Right renal cortex interstitium (tissue), 3 donors: Measurements from ENCODE around the gene AMDHD2. TPM values are rescaled to one million over a fixed set of nuclear protein-coding genes. Genes with fewer than 3 reads are reported as not detected.
"Not testable (repeated sequence)": the region's sequence is repeated elsewhere in the genome, so short reads cannot be mapped to it uniquely, and the experiment has no call there.

Experiments used
- DNase-seq, 3 donors: peaks; one replicate each; pipeline ENCODE4 v3.0.0-alpha.2; 2013; ENCODE audit warnings: low read depth in 3 of 3, low spot score in 2 of 3
- polyA plus RNA-seq, 3 donors: library from polyadenylated mRNA; unstranded; fragments of 120-200 nt; gene quantifications; one replicate each; pipeline ENCODE4 v1.2.1, GENCODE V29; 2013; ENCODE audit not compliant: insufficient read length in 3 of 3

The AMDHD2 gene
- 10 to 100 TPM; 18.6 to 24.0 (median 21.7) TPM for polyA plus RNA-seq

GRCh38 chr16:2520097-2520783 is at the start of gene AMDHD2:
Gene AMDHD2 (plus strand): TSS chr16:2520371. CDS start chr16:2520459, 88 bp downstream.
- DNase-seq = no peak

DNA sequence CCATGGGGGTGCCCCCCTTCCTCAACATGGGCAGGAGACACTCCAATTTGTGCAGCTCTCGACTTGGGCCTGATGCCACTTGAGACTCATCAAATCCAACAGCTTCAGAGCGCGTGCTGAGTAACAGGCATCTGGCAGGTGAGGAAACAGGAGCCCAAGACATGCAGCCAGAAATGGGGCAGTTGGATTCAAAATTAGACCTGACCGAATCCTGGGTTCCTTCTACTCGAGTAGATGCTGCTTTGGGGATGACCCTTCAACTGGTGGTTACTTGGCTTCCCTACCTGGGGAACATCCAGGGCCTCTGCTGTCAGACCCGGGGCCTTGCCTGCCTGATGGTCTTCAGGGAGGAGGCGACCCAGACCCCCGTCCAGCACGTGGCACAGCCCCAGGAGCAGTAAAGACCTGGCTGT is 49.6 kb upstream of the AMDHD2 start:
- DNase-seq = no peak

DNA sequence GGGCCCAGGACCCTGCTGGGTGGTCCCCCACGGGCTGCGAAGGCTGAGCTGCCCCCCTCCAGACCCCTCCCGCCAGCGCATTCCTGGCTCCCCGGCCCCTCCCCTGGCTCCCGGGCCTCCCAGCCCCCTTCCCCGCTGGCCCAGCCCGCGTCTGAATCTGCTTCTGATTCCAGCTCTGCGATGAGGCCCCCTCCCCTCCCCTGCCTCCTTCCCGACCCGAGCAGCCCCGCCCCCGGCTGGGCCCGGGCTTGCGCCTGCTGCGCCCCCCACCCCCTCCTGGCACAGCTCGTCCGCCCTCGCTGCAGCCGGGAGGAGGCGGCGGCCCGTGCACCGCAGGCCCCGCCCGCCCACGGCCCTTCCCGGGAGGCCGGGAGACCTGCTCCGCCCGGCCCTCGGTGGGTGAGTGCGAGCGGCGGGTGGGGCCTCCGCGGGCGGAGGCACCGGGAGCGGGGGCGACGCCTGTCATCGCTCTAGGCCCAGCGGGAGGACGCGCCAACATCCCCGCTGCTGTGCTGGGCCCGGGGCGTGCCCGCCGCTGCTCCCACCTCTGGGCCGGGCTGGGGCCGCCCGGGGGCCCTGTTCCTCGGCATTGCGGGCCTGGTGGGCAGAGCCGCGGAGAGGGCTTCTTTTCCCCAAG is 49.0 kb upstream of the AMDHD2 start, which contains the start of gene NTN3:
TSS of gene NTN3 (plus strand) at position 282 of the 637 bp plus-strand sequence. CDS start 405 bp downstream, outside the sequence.
- no peak for DNase-seq

DNA sequence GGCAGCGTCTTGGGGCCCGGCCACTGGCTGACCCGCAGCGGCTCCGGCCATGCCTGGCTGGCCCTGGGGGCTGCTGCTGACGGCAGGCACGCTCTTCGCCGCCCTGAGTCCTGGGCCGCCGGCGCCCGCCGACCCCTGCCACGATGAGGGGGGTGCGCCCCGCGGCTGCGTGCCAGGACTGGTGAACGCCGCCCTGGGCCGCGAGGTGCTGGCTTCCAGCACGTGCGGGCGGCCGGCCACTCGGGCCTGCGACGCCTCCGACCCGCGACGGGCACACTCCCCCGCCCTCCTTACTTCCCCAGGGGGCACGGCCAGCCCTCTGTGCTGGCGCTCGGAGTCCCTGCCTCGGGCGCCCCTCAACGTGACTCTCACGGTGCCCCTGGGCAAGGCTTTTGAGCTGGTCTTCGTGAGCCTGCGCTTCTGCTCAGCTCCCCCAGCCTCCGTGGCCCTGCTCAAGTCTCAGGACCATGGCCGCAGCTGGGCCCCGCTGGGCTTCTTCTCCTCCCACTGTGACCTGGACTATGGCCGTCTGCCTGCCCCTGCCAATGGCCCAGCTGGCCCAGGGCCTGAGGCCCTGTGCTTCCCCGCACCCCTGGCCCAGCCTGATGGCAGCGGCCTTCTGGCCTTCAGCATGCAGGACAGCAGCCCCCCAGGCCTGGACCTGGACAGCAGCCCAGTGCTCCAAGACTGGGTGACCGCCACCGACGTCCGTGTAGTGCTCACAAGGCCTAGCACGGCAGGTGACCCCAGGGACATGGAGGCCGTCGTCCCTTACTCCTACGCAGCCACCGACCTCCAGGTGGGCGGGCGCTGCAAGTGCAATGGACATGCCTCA is 48.3 kb upstream of the AMDHD2 start:
- no peak for DNase-seq

GRCh38 chr16:2472488-2472864 is 47.7 kb upstream of the AMDHD2 start:
- no peak for DNase-seq

DNA sequence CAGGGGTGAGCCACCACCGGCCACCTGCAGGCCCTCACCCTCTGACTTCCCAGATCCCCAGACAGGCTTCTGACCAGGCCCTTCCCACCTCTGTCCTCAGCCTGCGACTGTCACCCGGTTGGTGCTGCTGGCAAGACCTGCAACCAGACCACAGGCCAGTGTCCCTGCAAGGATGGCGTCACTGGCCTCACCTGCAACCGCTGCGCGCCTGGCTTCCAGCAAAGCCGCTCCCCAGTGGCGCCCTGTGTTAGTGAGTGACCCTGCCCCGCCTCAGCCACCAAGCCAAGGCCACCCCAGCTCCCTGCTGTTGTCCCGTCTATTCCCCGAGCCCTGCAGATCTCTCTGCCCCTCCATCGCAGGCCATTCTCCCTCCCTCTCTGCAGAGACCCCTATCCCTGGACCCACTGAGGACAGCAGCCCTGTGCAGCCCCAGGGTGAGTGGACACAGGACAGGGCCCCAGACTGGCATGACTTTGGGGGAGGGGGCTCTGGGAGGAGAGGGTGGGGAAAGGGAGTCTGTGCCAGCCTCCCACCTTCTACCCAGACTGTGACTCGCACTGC is 47.2 kb upstream of the AMDHD2 start:
- DNase-seq = no peak

- no peak for DNase-seq
Observed at GRCh38 chr16:2473446-2473926, 46.7 kb upstream of the AMDHD2 start.

DNA sequence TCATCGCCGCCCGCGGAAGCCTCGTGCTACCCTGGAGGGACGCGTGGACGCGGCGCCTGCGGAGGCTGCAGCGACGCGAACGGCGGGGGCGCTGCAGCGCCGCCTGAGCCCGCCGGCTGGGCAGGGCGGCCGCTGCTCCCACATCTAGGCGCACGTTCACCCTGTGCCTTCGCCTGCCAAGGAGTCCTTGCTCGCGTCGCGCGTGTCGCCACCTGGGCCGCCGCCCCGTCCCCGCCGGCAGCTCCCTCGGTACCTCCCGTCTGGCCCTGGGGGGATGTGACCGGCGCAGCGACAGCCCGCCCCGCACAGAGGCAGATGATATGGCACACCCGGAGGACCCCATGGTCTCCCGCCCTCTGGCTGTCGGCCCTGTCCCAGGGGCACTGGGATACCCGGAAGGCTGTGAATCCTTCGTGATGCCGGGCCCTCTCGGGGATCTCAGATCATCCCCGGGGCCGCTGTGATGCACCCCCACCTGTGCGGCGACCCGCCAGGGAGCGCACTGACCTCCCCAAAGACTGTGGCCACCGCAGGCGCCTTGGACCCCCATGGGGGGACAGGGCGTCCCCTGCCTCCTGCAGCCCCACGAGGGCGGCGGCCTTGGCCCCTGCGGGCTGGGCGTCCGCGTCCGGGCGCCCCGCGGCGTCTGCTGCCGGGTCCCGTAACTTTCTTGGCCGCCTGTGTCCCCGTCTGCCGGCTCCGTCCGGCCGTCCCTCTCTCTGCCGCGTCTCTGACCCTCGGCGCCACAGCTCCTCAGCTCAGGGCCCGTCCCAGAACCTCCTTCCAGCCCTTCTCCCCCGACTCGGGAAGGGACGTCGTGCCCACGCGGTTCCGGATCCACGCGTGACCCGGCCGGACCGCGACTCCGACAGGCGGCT is 45.9 kb upstream of the AMDHD2 start:
- no peak for DNase-seq

DNA sequence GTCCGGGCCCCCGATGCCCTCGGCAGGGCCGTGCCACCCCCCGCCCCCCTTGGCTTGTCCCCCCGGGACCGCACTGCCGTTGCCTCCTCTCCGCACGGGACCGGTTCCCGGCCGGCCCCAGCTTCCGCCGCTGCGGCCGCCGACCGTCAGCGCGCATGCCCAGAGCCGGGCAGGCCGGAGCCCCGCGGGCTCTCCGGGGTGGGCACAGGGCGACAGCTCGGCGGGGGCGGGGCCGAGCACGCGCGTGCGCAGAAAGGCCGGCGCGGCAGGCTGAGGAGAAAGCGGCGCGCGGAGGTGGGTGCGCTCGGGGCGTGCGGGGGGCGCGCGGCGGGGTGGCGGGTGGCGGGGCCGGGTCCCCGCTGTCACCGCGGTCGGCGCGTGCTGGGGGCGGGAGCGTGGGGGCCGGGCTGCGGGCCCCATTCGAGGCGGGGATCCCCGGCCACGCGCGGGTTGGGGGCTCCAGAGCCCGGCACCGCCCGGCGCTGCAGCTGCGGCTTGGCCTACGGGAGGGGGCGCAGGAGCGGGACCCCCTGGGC is 45.2 kb upstream of the AMDHD2 start, which contains the start of gene TBC1D24:
TSS of gene TBC1D24 (plus strand) at position 251 of the 536 bp plus-strand sequence. CDS start 21,022 bp downstream, outside the sequence.
- DNase-seq = peak in 1 of 3 donors; percentile 69

DNA sequence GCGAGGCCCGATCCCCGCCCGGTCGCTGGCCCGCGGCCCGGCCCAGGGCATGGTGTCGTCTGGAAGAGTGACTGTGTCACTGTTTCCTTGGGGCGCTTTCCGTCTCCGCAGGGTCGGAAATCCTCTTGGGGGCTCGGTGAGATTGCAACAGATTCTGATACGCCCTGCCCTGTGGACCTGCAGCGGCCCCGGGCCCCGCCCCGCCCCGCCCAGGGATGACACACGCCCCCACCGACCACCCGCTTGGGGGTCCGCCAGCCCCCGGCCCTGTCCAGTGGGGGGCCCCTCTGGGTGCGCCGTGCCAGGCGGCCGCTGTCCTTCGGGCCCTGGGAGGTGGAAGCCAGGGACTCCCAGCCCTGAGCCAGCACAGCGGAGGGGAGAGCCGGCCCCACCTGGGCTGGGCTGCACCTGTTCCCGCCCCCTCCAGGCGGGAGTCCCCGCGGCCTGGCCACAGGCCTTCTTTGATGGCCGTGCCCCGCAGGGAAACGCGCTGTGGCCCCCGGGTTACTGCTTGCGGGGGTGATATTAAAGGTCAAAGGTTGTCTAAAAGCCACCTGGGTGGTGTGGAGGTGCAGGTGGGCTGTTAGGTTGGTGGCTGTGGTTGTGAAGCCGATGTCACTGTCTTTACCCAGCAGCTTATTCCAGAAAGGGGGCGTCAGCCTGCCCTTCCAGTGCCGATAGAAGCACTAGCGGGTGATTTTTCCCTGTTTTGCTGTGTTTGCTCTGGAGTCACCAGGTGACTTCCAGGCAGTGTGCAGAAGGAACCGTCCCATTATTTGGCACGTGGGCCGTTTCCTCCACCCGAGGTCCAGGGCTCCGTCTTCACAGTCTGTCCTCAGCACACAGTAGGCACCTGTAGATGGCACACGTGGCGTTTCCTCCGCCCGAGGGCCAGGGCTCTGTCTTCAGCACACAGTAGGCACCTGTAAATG is 44.5 kb upstream of the AMDHD2 start:
- no peak for DNase-seq

DNA sequence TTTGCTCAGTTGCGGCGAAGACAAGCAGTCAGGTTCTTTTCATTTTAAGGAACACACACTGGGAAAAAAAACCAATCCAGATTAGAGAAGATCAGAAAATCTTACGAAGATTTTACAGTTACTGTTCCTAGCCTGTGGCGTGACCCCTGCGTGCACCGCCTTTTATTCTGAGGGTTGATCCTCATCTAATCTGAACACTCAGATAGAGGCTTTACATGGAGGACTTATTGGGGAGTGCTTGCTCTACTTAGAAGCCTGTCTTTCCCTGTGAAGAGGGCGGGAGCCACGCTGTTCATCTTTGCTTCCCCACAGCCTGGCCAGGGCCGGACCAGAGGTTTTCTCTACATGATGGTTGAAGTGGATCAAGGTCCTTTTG is 43.8 kb upstream of the AMDHD2 start:
- no peak for DNase-seq

DNA sequence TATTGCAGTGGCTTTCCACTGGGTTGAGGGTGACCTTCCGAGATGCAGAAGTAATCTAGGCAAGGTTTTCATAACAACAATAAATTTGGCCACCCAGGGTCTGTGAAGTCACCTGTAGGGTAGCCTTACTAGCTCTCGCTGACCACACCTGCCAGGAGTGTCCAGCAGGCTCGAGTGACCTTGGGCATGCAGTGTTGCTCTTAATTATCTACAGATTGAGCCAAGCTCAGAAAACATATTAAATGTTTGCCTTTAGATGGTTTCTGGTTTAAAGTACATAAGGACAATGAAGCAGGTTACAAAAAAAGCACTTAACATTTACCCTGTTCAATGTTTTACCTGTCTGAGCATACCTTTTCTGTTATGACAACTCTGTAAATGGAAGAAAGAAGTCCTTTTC is 43.4 kb upstream of the AMDHD2 start:
- DNase-seq = no peak

DNA sequence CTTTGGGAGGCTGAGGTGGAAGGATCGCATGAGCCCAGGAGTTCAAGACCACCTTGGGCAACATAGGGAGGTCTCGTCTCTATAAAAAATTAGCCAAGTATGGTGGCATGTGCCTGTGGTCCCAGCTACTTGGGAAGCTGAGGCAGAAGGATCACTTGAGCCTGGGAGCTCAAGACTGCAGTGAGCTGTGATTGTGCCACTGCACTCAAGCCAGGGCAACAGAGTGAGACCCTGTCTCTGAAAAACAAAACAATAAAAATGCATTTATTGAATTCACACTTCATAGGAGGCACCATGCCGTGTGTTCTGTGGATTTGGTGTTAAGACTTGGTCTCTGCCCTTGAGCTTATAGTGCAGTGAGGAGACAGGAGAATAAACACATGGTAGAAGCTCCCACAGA is 42.8 kb upstream of the AMDHD2 start:
- no peak for DNase-seq

DNA sequence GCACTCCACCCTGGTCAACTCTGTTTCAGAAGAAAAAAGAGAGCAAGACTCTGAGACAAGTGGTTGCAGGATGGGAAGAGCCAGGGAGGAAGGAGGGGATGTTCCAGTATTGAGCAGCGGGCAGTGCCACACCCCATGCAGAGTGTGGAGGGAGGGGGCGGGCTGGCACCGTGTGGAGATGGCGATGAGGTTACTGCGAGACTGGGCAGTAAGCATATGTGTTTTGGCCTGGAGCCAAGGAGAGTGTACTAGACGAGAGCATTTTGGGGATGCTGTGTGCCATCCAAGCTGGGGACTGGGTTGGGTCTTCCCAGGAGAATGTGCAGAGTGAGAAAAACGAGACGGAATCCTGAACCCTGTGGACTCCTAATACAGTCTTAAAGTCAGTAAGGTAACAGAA is 41.9 kb upstream of the AMDHD2 start:
- DNase-seq = no peak

DNA sequence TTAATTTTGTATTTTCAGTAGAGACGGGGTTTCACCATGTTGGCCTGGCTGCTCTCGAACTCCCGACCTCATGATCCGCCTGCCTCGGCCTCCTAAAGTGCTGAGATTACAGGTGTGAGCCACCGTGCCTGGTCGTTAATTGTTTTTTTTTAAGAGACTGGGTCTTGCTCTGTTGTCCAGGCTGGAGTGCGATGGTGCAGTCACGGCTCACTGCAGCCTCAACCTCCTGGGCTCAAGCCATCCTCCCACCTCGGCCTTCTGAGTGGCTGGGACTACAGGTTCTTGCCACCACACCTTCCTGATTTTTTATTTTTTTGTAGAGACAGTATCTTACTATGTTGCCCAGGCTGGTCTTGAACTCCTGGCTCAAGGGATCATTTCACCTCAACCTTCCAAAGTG is 40.2 kb upstream of the AMDHD2 start:
- DNase-seq = not testable (repeated sequence)

GRCh38 chr16:2480948-2481347 is 39.2 kb upstream of the AMDHD2 start:
- no peak for DNase-seq

DNA sequence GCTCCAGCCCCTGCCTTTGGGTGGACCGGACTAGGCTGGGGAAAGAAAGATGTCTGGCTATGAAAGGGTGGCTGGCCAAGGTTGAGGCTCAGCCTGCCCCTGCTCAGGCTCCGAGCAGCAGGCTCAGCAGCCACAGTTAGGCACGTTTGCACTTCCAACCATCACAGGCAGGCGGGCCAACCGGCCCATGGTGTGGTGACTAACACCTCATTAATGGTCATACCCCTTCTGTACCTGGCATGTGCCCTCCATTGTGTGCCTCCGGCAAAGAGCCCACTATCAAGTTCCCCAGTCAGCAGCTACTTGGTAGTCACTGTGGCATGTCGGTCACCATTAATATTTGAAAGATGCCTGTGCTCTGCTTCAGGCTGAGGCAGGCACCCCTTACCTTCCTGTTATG is 38.5 kb upstream of the AMDHD2 start:
- no peak for DNase-seq

- no peak for DNase-seq
Observed at GRCh38 chr16:2482249-2482648, 37.9 kb upstream of the AMDHD2 start.
